CD14-positive monocyte (primary cell): ENCODE data around the gene CST1. TPM values are rescaled to one million over a fixed set of nuclear protein-coding genes. Genes with fewer than 3 reads are reported as not detected.

ENCODE experiments used
- DNase-seq, 3 donors: peaks; one replicate each; pipeline ENCODE4 v3.0.0-alpha.2; 2011 to 2022
- H2AFZ ChIP-seq: 2 replicates; pipeline ENCODE4 v1.6.0; 2012; ENCODE audit warnings: mild to moderate bottlenecking, low read depth, low read length, inconsistent platforms; ENCODE audit not compliant: insufficient read depth, poor library complexity, severe bottlenecking
- H3K27ac ChIP-seq, 2 donors: 1 replicate in 1 of 2; 2 replicates in 1 of 2; pipeline ENCODE4 v1.5.1; 2012 to 2013; ENCODE audit warnings: low read length in 2 of 2, control low read depth in 1 of 2, inconsistent platforms in 1 of 2, low read depth in 1 of 2, mild to moderate bottlenecking in 1 of 2
- H3K27me3 ChIP-seq, 2 donors: one replicate each; pipeline versions ENCODE4 v1.6.0 to v1.6.1; 2011 to 2013; ENCODE audit warnings: low read length in 2 of 2; ENCODE audit not compliant: control insufficient read depth in 2 of 2, insufficient read depth in 2 of 2
- H3K36me3 ChIP-seq, 2 donors: replicated peaks in 1 of 2; 1 replicate in 1 of 2; 2 replicates in 1 of 2; pipeline versions ENCODE4 v1.5.1 to v1.6.1; 2012 to 2013; ENCODE audit warnings: low read length in 2 of 2, control low read depth in 1 of 2, inconsistent platforms in 1 of 2, mild to moderate bottlenecking in 1 of 2; ENCODE audit not compliant: insufficient read depth in 2 of 2, control insufficient read depth in 1 of 2
- H3K4me1 ChIP-seq, 2 donors: 1 replicate in 1 of 2; 2 replicates in 1 of 2; pipeline versions ENCODE4 v1.5.1 to v1.6.1; 2012 to 2013; ENCODE audit warnings: low read length in 2 of 2, control low read depth in 1 of 2, inconsistent platforms in 1 of 2, mild to moderate bottlenecking in 1 of 2, moderate library complexity in 1 of 2; ENCODE audit not compliant: insufficient read depth in 2 of 2, control insufficient read depth in 1 of 2
- H3K4me2 ChIP-seq: replicated peaks from 2 replicates; pipeline ENCODE3; 2012; ENCODE audit warnings: low read length, moderate library complexity, mild to moderate bottlenecking; ENCODE audit not compliant: poor library complexity, severe bottlenecking; ENCODE audit errors: extremely low read depth
- H3K4me3 ChIP-seq, 3 experiments: fragments of 200-600 bp in 1 of 3; sonication (generic) in 1 of 3; replicated peaks in 1 of 3; 1 replicate in 2 of 3; 2 replicates in 1 of 3; pipeline ENCODE4 v1.5.1; 2011 to 2013; ENCODE audit warnings: low read length in 3 of 3, mild to moderate bottlenecking in 3 of 3, control low read depth in 2 of 3, low read depth in 2 of 3, inconsistent platforms in 1 of 3, moderate library complexity in 1 of 3
- H3K79me2 ChIP-seq: 2 replicates; pipeline ENCODE4 v1.6.0; 2012; ENCODE audit warnings: mild to moderate bottlenecking, control low read depth, inconsistent platforms, low read length, moderate library complexity; ENCODE audit not compliant: insufficient read depth
- H3K9ac ChIP-seq: 2 replicates; pipeline ENCODE4 v1.6.0; 2017; ENCODE audit warnings: low read length, mild to moderate bottlenecking; ENCODE audit not compliant: insufficient read depth, poor library complexity, severe bottlenecking
- H3K9me3 ChIP-seq, 2 donors: replicated peaks in 1 of 2; 1 replicate in 1 of 2; 2 replicates in 1 of 2; pipeline versions ENCODE4 v1.5.1 to v1.6.1; 2012 to 2013; ENCODE audit warnings: low read length in 2 of 2, control low read depth in 1 of 2; ENCODE audit not compliant: control insufficient read depth in 1 of 2, insufficient read depth in 1 of 2
- H4K20me1 ChIP-seq: 2 replicates; pipeline ENCODE4 v1.6.0; 2012; ENCODE audit warnings: mild to moderate bottlenecking, low read length, control low read depth, moderate library complexity; ENCODE audit not compliant: insufficient read depth
- H3K27ac Mint-ChIP-seq, 7 donors: one replicate each; pipeline ENCODE4 v1.8.0; 2020; ENCODE audit warnings: mild to moderate bottlenecking in 7 of 7, mixed read lengths in 7 of 7, moderate library complexity in 6 of 7, inconsistent platforms in 2 of 7
- H3K27me3 Mint-ChIP-seq, 3 donors: one replicate each; pipeline ENCODE4 v1.8.0; 2021 to 2022; ENCODE audit warnings: low read depth in 3 of 3, mild to moderate bottlenecking in 3 of 3, mixed read lengths in 3 of 3, moderate library complexity in 3 of 3, inconsistent platforms in 1 of 3
- H3K36me3 Mint-ChIP-seq, 2 donors: one replicate each; pipeline ENCODE4 v1.8.0; 2020; ENCODE audit warnings: mixed read lengths in 2 of 2, inconsistent platforms in 1 of 2, mild to moderate bottlenecking in 1 of 2
- H3K4me1 Mint-ChIP-seq: one replicate; pipeline ENCODE4 v1.8.0; 2020; ENCODE audit warnings: mild to moderate bottlenecking, mixed read lengths
- H3K4me3 Mint-ChIP-seq, 2 donors: one replicate each; pipeline ENCODE4 v1.8.0; 2020; ENCODE audit warnings: mild to moderate bottlenecking in 2 of 2, mixed read lengths in 2 of 2, moderate library complexity in 1 of 2
- H3K9me3 Mint-ChIP-seq, 7 donors: one replicate each; pipeline ENCODE4 v1.8.0; 2020 to 2022; ENCODE audit warnings: mixed read lengths in 7 of 7, mild to moderate bottlenecking in 6 of 7, moderate library complexity in 6 of 7, inconsistent platforms in 2 of 7
- WGBS: methylation state at CpG from one replicate; pipeline ENCODE4 v1.1.5; 2013; ENCODE audit warnings: missing lambda C conversion rate; ENCODE audit not compliant: insufficient coverage; 5-methylcytosine and 5-hydroxymethylcytosine counted together
- intact Hi-C, 2 donors: fragments of 100-400 bp; cut with micrococcal nuclease; formaldehyde crosslinking; loops; one replicate each; pipeline versions ENCODE4 v1.15.0 to v1.15.1; 2023
- polyA plus RNA-seq, 3 donors: library from polyadenylated mRNA; depleted of rRNA in 1 of 3; unstranded in 2 of 3; stranded (reverse) in 1 of 3; fragments of 300-500 nt in 2 of 3; fragments of >200 nt in 1 of 3; fragmentation: Illumina TruSeq in 2 of 3; gene quantifications; 1 replicate in 2 of 3; 2 replicates in 1 of 3; pipeline ENCODE4 v1.2.3, GENCODE V29; 2012 to 2021
- TF ChIP-seq, protein P1 (sequence below): fragments of 200-600 bp; IDR thresholded peaks from one replicate; pipeline ENCODE4 v1.8.0; 2022; ENCODE audit warnings: antibody characterized with exemption, mild to moderate bottlenecking

Gene CST1
- polyA plus RNA-seq, 3 donors = not detected

DNA sequence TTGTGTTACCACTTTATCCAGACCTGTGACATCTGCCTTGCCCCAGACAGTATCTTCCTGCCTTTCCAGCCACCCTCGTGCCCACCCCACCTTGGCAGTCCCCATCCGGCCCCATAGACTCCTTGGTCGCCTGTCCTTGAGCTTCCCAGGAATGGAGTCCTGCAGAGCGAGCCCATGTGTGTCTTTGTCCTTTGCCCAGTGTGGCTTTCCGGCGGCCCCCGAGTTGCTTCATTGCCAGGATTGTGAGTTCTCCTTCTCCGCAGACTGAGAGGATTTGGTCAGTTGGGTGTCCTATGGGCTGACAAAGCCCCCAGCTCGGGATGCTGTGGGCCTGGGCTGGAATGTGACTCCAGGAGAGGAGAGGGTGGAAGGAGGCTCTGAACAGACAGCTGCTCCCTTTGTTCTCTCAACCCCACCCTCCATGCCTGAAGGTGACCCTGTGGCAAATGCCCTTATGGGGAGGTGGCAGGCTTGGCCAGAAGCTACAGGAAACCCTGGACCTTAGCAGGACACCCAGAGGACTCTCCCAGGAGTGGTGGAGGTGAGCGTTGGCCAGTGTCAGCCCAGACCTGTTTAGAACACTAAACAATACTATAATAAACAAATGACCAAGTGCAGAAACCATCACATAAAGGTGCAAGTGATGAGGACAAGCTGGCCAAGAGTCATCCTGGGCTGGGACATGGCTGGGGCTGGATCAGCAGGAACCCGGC is 1.9 kb upstream of the CST1 start:
- Histone ChIP-seq H3K9me3 (no peaks in the 10 kb centered on the region), H4K20me1 (no peaks in the 10 kb centered on the region), H2AFZ (no peak overlapping the region), H3K27ac (no peak overlapping the region), H3K4me2 (no peak overlapping the region), H3K4me3 (no peak overlapping the region), H3K9ac (no peak overlapping the region), H3K79me2 (no peaks in the 10 kb centered on the region), H3K27me3 (no peaks in the 10 kb centered on the region), H3K36me3 (no peaks in the 10 kb centered on the region), H3K4me1 (no peaks in the 10 kb centered on the region)
- TF ChIP-seq, protein P1, sequence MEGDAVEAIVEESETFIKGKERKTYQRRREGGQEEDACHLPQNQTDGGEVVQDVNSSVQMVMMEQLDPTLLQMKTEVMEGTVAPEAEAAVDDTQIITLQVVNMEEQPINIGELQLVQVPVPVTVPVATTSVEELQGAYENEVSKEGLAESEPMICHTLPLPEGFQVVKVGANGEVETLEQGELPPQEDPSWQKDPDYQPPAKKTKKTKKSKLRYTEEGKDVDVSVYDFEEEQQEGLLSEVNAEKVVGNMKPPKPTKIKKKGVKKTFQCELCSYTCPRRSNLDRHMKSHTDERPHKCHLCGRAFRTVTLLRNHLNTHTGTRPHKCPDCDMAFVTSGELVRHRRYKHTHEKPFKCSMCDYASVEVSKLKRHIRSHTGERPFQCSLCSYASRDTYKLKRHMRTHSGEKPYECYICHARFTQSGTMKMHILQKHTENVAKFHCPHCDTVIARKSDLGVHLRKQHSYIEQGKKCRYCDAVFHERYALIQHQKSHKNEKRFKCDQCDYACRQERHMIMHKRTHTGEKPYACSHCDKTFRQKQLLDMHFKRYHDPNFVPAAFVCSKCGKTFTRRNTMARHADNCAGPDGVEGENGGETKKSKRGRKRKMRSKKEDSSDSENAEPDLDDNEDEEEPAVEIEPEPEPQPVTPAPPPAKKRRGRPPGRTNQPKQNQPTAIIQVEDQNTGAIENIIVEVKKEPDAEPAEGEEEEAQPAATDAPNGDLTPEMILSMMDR = no peak
- intact Hi-C loops = no loop called here
- Mint-ChIP-seq H3K27ac (no peak overlapping the region), H3K9me3 (peaks cover 0 to 3% (median 0%) of the 10 kb centered on the region in 7 donors), H3K4me1 (no peaks in the 10 kb centered on the region), H3K27me3 (peaks cover 1 to 9% (median 5%) of the 10 kb centered on the region in 3 donors), H3K4me3 (no peak overlapping the region), H3K36me3 (no peaks in the 10 kb centered on the region)
- WGBS = 92% methylated on average over 8 of the region's 11 CpGs
- DNase-seq = no peak

DNA sequence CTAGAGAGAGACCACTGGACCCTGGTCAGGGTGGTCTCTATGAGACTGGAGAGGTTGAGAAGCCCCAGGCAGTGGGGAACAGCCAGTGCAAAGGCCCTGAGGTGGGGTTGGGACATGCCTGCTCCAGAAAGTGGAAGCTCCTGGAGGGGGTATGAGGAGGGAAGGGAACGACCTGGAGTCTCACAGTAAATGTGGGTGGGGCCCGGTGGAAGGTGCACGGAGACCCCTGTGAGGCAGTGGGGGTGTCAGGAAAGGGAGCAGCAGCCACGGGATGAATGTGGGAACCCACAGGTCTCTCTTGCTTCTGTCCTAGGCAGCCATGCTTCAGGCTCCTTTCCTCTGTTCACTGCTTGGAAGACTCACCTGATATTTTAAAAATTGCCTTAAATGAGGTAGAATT is 1.3 kb upstream of the CST1 start:
- Mint-ChIP-seq H3K36me3 (no peaks in the 10 kb centered on the region), H3K4me3 (no peak overlapping the region), H3K9me3 (peaks cover 0 to 3% (median 0%) of the 10 kb centered on the region in 7 donors), H3K4me1 (no peaks in the 10 kb centered on the region), H3K27ac (no peak overlapping the region), H3K27me3 (peaks cover 1 to 7% (median 5%) of the 10 kb centered on the region in 3 donors)
- intact Hi-C loops = no loop called here
- H3K79me2 ChIP-seq = no peaks in the 10 kb centered on the region
- H3K9me3 ChIP-seq = no peaks in the 10 kb centered on the region
- DNase-seq = no peak
- H3K9ac ChIP-seq = no peak overlapping the region
- H3K4me2 ChIP-seq = no peak overlapping the region
- H4K20me1 ChIP-seq = no peaks in the 10 kb centered on the region
- no peak overlapping the region for H3K4me3 ChIP-seq
- H3K4me1 ChIP-seq = no peaks in the 10 kb centered on the region
- 88% methylated on average over 4 of the region's 4 CpGs for WGBS
- TF ChIP-seq, protein P1 = no peak
- H3K36me3 ChIP-seq = no peaks in the 10 kb centered on the region
- H2AFZ ChIP-seq = no peak overlapping the region
- no peak overlapping the region for H3K27ac ChIP-seq
- H3K27me3 ChIP-seq = no peaks in the 10 kb centered on the region
